ENCODE measurements around the gene MKNK1.

MKNK1 gene

DNA sequence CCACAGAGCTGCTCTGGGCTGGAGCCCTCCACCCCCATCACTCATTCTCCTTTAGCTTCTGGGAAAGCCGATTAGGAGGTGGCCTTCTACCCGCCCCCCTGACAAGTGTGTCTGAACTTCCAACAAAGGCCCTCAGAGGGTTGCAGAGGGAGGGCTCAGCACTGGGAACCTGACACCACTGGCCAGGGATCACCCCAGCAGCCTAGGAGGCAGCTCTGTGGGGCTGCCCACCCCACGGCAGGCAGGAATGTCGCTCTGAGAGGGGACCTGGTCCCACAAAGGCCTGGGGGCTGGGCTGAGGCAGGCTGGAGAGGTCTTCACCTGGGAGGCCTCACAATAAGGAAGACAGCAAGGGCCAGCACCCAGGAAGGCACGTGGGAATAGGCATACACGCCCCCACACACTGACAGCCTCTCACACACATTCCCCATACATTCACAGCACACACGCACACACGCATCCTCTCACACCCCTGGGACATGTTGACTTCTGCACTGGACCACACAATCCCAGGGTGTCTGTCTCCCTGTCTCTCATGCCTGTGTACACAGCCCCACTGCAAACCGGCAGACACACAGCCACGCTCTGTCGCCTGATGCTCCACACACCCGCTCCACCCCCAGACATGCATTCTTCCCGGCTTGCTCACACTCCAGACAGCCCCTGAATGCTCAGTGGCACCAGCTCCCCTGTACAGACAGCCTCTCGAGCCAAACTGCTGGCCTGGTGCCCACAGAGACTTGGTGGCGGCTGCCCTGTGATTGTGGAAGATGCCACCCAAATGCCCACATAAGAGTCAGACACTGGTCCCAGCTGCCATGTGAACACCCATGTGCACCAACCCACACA is 83.8 kb downstream of the MKNK1 start:
- no peak for DNase-seq

DNA sequence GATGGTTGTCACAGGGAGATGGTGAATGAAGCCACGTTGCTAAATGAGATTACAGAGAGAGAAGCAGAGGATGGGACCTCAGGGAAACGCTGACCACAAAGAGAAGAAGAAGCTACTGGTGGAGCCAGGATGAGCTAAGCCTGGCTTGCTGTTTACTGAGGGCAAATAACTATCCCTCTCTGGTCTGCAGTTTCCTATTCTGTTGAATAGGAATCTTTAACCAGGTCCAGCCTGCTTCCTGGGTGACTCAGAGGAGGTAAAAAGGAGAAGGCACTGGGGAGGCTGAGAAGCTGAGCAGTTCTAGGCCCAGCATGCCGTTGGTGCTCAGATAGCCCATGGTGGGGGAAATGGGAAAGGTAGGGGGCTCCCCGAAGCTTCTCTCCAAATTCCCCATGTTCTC is 84.9 kb downstream of the MKNK1 start:
- no peak for DNase-seq

DNA sequence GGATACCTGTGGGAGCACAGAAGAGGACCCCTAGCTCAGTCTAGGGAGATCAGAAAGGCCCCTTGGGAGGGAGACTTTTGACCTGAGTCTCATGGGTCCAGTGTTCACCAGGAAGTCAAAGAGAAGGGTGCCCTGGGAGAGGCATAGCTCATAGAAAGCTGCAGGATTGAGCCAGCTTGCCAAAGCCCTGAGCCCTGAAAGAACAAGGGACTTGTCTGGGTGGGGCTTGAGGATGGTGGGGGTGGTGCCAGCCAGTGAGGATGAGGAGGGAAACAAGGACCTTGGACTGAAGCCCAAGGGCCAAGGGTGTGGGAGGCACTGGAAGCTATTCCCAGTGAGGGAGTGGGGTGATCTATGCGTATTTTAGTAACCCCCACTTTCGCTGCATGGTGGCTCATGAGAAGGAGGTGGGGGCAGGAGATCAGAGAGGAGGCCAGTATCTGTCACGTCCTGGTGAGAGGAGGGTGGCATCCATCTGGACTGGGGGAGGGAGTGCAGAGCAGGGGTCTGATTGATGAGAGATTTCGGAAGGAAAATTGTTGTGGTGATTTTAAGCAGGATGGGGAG is 86.1 kb downstream of the MKNK1 start:
- DNase-seq = no peak

DNA sequence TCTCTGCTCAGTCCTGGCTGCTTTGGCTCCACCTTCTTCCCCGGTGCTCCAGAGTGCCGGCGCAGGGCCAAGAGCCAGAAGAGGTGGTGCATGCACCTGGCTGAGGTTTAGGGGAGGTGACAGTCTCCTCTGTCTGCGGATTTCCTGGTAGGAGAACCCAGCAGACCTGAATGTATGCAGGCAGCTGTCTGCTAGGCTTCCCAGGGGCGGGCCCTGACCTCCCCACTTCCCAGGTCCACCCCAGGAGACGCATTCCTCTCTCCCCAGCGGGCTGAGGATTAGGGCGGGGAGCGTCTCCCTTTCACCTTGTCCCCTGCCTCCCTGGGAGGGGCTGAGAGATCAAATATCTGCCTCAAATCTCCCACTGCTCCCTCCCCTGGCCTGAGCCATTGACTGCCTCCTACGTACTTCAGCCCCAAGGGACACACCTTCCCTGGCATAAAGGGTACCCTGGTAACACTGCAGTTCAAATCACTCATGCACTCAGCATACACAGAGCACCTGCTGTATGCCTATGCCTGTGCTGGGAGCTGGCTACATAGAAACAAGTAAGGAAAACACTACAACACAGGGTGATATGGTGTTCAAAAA is 87.0 kb downstream of the MKNK1 start:
- DNase-seq = no peak

DNA sequence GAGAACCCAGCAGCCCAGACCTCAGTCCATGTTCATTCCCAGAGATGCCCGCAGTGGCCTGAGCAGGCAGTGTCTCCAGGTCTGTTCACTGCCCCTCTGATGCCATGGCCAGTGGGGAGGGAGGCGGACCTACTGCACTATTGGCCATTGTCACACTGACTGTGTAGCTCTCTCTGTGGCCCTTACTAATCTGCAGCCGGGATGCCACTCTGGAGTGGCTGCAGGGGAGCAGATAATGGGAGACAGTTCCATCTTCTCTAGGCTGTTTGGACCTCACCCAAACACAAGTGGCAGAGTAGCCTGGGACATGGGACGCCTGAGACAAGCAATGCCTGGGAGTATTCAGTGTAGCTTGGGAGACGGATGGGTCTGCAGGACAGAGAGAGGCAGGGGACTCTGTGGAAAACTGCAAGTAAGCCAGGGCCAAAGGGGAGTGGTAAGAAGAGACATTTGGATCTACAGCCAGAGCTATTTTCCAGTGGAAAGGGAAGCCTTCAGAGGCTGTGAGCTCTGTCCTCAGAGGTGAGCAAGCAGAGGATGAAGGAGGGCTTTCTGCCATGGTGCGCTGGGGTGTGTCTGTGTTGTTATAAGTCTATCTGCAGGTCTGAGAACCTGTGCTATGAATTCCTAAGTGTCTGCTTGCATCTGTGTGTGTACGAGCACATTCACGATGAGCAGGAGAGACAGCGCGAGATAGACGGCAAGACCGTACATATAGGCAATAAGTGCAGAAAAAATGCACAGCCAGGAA is 87.7 kb downstream of the MKNK1 start:
- no peak for DNase-seq

DNA sequence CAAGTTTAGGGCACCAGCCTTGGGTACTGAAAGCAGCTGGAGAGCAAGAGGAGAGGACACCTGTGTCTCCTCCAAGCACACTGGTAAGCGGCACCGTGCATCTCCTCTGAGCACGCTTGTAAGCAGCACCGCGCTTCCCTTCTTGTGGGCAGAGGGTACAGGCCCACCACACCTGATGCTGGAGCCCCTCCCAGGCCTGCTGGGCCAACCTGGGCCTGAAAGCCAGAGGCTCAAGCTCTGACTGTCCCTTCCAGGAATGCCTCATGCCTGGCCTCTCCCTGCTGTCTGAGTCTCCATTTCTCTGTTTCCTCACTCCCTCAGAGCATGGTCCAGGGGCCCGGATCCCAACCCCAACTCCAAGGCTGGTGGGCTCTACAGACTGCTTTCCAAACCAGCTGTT is 88.5 kb downstream of the MKNK1 start:
- DNase-seq = no peak

DNA sequence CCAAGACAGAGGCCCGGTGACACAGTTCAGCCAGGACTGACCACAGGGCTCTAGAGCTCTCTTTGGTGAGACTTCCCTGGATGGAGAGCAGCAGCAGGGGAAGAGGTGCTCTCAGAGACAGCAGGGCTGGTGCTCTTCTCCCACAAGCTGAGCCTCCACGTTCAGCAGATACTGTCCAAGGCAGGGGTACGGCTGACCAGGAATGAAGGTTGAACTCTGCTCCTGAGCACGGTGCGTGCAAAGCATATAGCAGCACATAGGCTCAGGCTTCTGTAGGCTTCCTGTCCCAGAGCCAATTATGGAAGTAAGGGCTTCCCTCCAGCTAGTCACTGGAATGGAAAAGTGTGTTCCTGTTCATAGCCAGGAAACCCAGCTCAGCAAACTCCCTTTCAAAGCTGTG is 90.5 kb downstream of the MKNK1 start:
- DNase-seq = no peak

DNA sequence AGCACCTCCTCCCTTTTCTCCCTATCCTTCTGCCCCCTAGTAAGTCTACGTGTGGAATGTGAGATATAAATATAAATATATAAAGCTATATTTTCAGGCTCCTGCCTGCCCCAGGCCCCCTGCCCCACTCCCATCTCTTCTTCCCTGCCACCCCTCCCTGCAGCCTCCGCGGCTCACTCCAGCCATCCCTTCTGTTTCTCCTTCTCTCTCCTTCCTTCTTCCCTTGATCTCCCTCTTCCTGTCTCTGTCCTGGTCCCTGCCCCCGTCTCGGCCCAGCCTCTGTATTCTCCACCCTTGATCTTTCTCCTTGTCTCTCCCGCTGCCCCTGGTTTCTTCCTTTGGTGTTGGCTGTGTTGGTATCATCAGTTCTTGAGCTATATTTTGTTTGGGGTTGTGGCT is 91.3 kb downstream of the MKNK1 start:
- DNase-seq = no peak

DNA sequence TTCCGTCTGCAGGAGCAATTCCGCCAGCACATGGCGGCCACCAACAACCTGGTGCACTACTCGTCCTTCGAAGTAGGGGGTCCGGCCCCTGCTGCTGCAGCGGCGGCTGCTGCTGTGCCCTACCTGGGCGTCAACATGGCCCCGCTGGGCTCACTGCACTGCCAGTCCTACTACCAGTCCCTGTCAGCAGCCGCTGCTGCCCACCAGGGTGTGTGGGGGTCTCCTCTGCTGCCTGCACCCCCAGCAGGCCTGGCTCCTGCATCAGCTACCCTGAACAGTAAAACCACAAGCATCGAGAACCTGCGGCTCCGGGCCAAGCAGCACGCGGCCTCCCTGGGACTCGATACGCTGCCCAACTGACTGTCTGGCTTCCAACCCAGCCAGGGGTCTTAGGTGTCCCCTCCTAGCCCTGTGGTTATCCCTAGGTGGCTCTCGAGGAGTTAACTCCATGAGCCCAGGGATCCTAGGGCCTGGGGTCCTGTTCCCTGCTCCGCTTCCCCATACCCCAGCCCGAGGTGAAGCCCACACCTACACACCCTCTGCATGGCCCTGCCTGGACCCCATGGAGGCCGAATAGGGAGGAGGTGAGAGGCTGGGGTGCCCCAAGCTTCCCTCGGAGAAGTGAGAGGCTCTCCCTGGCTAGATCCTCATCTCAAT is 91.8 kb downstream of the MKNK1 start:
- DNase-seq = no peak

DNA sequence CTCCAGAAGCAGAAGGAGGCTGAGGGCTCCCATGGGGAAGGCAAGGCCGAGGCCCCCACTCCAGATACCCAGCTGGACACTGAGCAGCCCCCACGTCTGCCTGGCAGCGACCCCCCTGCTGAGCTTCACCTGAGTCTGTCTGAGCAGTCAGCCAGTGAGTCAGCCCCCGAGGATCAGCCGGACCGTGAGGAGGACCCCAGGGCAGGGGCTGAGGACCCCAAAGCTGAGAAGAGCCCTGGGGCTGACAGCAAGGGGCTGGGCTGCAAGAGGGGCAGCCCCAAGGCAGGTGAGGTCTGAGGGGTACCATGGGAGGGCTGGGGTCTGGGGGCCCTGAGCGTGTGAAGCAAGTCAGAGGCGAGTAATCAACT is 93.1 kb downstream of the MKNK1 start:
- no peak for DNase-seq

DNA sequence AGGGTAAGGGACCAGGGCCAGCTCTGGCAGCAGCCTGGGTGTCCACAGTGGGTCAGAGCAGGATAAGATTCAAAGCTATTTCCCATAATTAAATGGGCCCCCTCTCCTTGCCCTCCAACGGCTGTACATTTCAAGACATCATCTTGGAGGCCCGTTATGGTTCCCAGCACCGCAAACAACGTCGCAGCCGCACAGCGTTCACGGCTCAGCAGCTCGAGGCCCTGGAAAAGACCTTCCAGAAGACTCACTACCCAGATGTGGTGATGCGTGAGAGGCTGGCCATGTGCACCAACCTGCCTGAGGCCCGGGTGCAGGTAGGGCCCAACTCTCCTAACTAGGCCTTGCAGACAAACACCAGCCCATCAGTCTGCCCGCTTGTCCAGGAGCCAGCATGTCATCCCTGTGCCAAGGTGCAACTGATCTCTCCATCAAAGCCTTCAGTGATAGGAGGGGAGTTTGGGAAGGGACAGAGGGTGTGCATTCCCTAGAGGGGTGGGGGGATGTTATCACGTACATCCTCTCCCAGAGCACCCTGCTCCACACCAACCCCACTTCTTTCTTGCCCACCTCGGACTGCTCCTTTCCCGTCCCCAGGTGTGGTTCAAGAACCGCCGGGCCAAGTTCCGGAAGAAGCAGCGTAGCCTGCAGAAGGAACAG is 93.6 kb downstream of the MKNK1 start:
- no peak for DNase-seq

DNA sequence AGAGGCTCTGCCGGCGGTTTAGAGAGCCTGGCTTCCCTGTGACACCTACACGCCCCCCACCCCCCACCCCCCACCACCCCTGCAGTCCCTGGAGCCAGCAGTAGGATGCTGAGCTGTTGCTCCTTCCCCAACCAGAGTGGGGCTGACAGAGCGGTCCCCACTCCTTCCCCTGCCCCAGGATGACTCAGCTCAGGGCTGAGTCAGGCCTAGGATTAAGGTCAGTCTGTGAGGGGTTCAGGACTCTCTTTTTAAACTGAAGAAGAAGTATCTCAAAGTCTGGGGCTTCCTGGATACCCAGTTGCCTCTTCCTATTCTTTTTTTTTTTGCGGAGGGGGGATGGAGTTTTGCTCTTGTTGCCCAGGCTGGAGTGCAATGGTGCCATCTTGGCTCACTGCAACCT is 95.3 kb downstream of the MKNK1 start:
- no peak for DNase-seq
